T-helper 1 cell treated with Interleukin-12 subunit alpha and Interleukin-12 subunit beta and Interleukin-4 antibody, amounts not matched to agents 30 μg/mL and 1 μg/mL, for 36 hours (primary cell): Measurements from ENCODE around the gene OR5H15.
"Not testable (repeated sequence)": the region's sequence is repeated elsewhere in the genome, so short reads cannot be mapped to it uniquely, and the experiment has no call there.

ENCODE experiments used
- H3K27ac Mint-ChIP-seq: one replicate; pipeline ENCODE4 v1.8.0; 2021; ENCODE audit warnings: mild to moderate bottlenecking, mixed read lengths
- H3K27me3 Mint-ChIP-seq: one replicate; pipeline ENCODE4 v1.8.0; 2021; ENCODE audit warnings: low read depth, mixed read lengths
- H3K36me3 Mint-ChIP-seq: one replicate; pipeline ENCODE4 v1.8.0; 2021; ENCODE audit warnings: low read depth, mixed read lengths
- H3K4me1 Mint-ChIP-seq: one replicate; pipeline ENCODE4 v1.8.0; 2021; ENCODE audit warnings: low read depth, mixed read lengths
- H3K4me3 Mint-ChIP-seq: one replicate; pipeline ENCODE4 v1.8.0; 2021; ENCODE audit warnings: mild to moderate bottlenecking, moderate library complexity, mixed read lengths
- H3K9me3 Mint-ChIP-seq: one replicate; pipeline ENCODE4 v1.8.0; 2021; ENCODE audit warnings: mixed read lengths

The OR5H15 gene

GRCh38 chr3:98190911-98191310 lies 24.4 kb downstream of the OR5H15 start:
- not testable (repeated sequence) for H3K36me3 Mint-ChIP-seq, H3K4me1 Mint-ChIP-seq, H3K4me3 Mint-ChIP-seq, H3K9me3 Mint-ChIP-seq, H3K27ac Mint-ChIP-seq
- peaks cover 24% of the 10 kb centered on the region for H3K27me3 Mint-ChIP-seq

- H3K27me3 Mint-ChIP-seq: peaks cover 20% of the 10 kb centered on the region
- not testable (repeated sequence) for H3K36me3 Mint-ChIP-seq, H3K9me3 Mint-ChIP-seq, H3K27ac Mint-ChIP-seq, H3K4me3 Mint-ChIP-seq, H3K4me1 Mint-ChIP-seq
Observed at GRCh38 chr3:98196293-98196692, 29.8 kb downstream of the OR5H15 start.

GRCh38 chr3:98199020-98199419 lies 32.5 kb downstream of the OR5H15 start:
- no peak overlapping the region for H3K27ac Mint-ChIP-seq
- H3K4me3 Mint-ChIP-seq: no peak overlapping the region
- H3K36me3 Mint-ChIP-seq: no peaks in the 10 kb centered on the region
- no peaks in the 10 kb centered on the region for H3K4me1 Mint-ChIP-seq
- H3K9me3 Mint-ChIP-seq: no peaks in the 10 kb centered on the region
- H3K27me3 Mint-ChIP-seq: peaks cover 4% of the 10 kb centered on the region

GRCh38 chr3:98209244-98209643 lies 42.7 kb downstream of the OR5H15 start:
- H3K27me3 Mint-ChIP-seq: no peaks in the 10 kb centered on the region
- no peaks in the 10 kb centered on the region for H3K9me3 Mint-ChIP-seq
- H3K27ac Mint-ChIP-seq: no peak overlapping the region
- H3K4me1 Mint-ChIP-seq: no peaks in the 10 kb centered on the region
- no peak overlapping the region for H3K4me3 Mint-ChIP-seq
- H3K36me3 Mint-ChIP-seq: no peaks in the 10 kb centered on the region

- Mint-ChIP-seq H3K27me3 (peaks cover 4% of the 10 kb centered on the region), H3K9me3 (no peaks in the 10 kb centered on the region), H3K27ac (no peak overlapping the region), H3K4me1 (no peaks in the 10 kb centered on the region), H3K4me3 (no peak overlapping the region), H3K36me3 (no peaks in the 10 kb centered on the region)
Observed at GRCh38 chr3:98213276-98213675, 46.8 kb downstream of the OR5H15 start.

- H3K36me3 Mint-ChIP-seq: no peaks in the 10 kb centered on the region
- no peak overlapping the region for H3K27ac Mint-ChIP-seq
- H3K4me3 Mint-ChIP-seq: no peak overlapping the region
- no peaks in the 10 kb centered on the region for H3K9me3 Mint-ChIP-seq
- H3K27me3 Mint-ChIP-seq: peaks cover 4% of the 10 kb centered on the region
- no peaks in the 10 kb centered on the region for H3K4me1 Mint-ChIP-seq
Observed at GRCh38 chr3:98215051-98215450, 48.6 kb downstream of the OR5H15 start.
